Head of caudate nucleus (tissue), 42 donors: ENCODE measurements around the gene CDK13.
A peak's percentile ranks its signal among the peaks of the same experiment; 100 is the strongest.

Source experiments
- DNase-seq, 42 donors: peaks; one replicate each; pipeline versions ENCODE4 v3.0.0 to v3.0.0-alpha.2; 2020 to 2021; ENCODE audit warnings: mixed read lengths in 7 of 42
- intact Hi-C: fragments of 100-400 bp; cut with DNase I; formaldehyde crosslinking; loops from one replicate; pipeline ENCODE4 v1.15.0; 2022

Gene CDK13

GRCh38 chr7:39948375-39948955 is 1.6 kb upstream of the CDK13 start:
- intact Hi-C loops = loop anchor here (2.0 to 5.0 kb wide), 2 partner anchors 51 to 186 kb away; partner anchors contain the start of genes MPLKIP and SUGCT
- peak in 1 of 42 donors; percentile 6 for DNase-seq

GRCh38 chr7:39948956-39949928 is 814 bp upstream of the CDK13 start:
- intact Hi-C loops = loop anchor here (2.0 to 5.0 kb wide), 2 partner anchors 52 to 186 kb away; partner anchors contain the start of genes MPLKIP and SUGCT
- peak; percentile 96 to 100 (median 99) for DNase-seq

- peak in 37 of 42 donors; percentile 21 to 76 (median 52) for DNase-seq
- intact Hi-C loops = loop anchor here (5.0 kb wide), 1 partner anchor 102 kb away; no protein-coding TSS in a partner anchor
These were observed 593 bp downstream of the CDK13 start for GRCh38 chr7:39950473-39951225.

- peak in 41 of 42 donors; percentile 24 to 81 (median 62) for DNase-seq
- intact Hi-C loops = loop anchor here (5.0 kb wide), 1 partner anchor 101 kb away; no protein-coding TSS in a partner anchor
These were observed 1.5 kb downstream of the CDK13 start for GRCh38 chr7:39951226-39952194.

- intact Hi-C loops = loop anchor here (5.0 kb wide), 1 partner anchor 100 kb away; no protein-coding TSS in a partner anchor
- DNase-seq = no peak
These were observed 2.3 kb downstream of the CDK13 start for GRCh38 chr7:39952374-39952773.

GRCh38 chr7:39952803-39953202 is 2.7 kb downstream of the CDK13 start:
- intact Hi-C loops = loop anchor here (5.0 kb wide), 1 partner anchor 99 kb away; no protein-coding TSS in a partner anchor
- no peak for DNase-seq

GRCh38 chr7:39954694-39955093 is 4.6 kb downstream of the CDK13 start:
- intact Hi-C loops = loop anchor here (5.0 kb wide), 1 partner anchor 98 kb away; no protein-coding TSS in a partner anchor
- no peak for DNase-seq

GRCh38 chr7:39958038-39958437 is 8.0 kb downstream of the CDK13 start:
- intact Hi-C loops = no loop called here

GRCh38 chr7:39967406-39968161 is 17.5 kb downstream of the CDK13 start:
- DNase-seq = no peak
- intact Hi-C loops = no loop called here

More at GRCh38 chr7:39958038-39958437, 8.0 kb downstream of the CDK13 start:
- DNase-seq = no peak

GRCh38 chr7:39969431-39969830 is 19.4 kb downstream of the CDK13 start:
- intact Hi-C loops = no loop called here
- no peak for DNase-seq

- no peak for DNase-seq
- intact Hi-C loops = no loop called here
These were observed 21.9 kb downstream of the CDK13 start for GRCh38 chr7:39971924-39972323.

GRCh38 chr7:39973801-39974200 is 23.7 kb downstream of the CDK13 start:
- no peak for DNase-seq
- intact Hi-C loops = no loop called here

- DNase-seq = no peak
- intact Hi-C loops = no loop called here
These were observed 28.3 kb downstream of the CDK13 start for GRCh38 chr7:39978230-39978934.

GRCh38 chr7:39979406-39980073 is 29.5 kb downstream of the CDK13 start:
- no peak for DNase-seq
- intact Hi-C loops = no loop called here

GRCh38 chr7:39985398-39985918 is 35.4 kb downstream of the CDK13 start:
- no peak for DNase-seq
- intact Hi-C loops = no loop called here
